Karpas-422 (cell line): Measurements from ENCODE around the gene VSNL1. TPM values are rescaled to one million over a fixed set of nuclear protein-coding genes. Genes with fewer than 3 reads are reported as not detected.
A peak's percentile ranks its signal among the peaks of the same experiment; 100 is the strongest.

Experiments used
- DNase-seq: peaks from one replicate; pipeline ENCODE4 v3.0.0-alpha.2; 2015
- H2AFZ ChIP-seq: fragments of 200-600 bp; sonication (generic); 2 replicates; pipeline ENCODE4 v1.6.1; 2014; ENCODE audit warnings: antibody characterized with exemption, low read length, mixed read lengths
- H3K27ac ChIP-seq: fragments of 200-600 bp; sonication (generic); 2 replicates; pipeline ENCODE4 v1.5.1; 2014; ENCODE audit warnings: mild to moderate bottlenecking, low read length, moderate library complexity
- H3K27me3 ChIP-seq: fragments of 200-600 bp; sonication (generic); 2 replicates; pipeline ENCODE4 v1.6.1; 2014; ENCODE audit warnings: low read length, mixed read lengths
- H3K36me3 ChIP-seq: fragments of 200-600 bp; sonication (generic); 2 replicates; pipeline ENCODE4 v1.6.1; 2014; ENCODE audit warnings: low read length, mixed read lengths; ENCODE audit not compliant: insufficient read depth
- H3K4me1 ChIP-seq: fragments of 200-600 bp; sonication (generic); 2 replicates; pipeline ENCODE4 v1.6.1; 2014; ENCODE audit warnings: mild to moderate bottlenecking, low read length, mixed read lengths
- H3K4me2 ChIP-seq: fragments of 200-600 bp; sonication (generic); 2 replicates; pipeline ENCODE4 v1.6.1; 2014; ENCODE audit warnings: low read length, low read depth, mild to moderate bottlenecking; ENCODE audit not compliant: poor library complexity, severe bottlenecking
- H3K4me3 ChIP-seq: fragments of 200-600 bp; sonication (generic); 2 replicates; pipeline ENCODE4 v1.5.1; 2014; ENCODE audit warnings: mild to moderate bottlenecking, antibody characterized with exemption, low read length, mixed read lengths
- H3K79me2 ChIP-seq: fragments of 200-600 bp; sonication (generic); 2 replicates; pipeline ENCODE4 v1.6.1; 2014; ENCODE audit warnings: mild to moderate bottlenecking, low read length, mixed read lengths
- H3K9ac ChIP-seq: fragments of 200-600 bp; sonication (generic); 2 replicates; pipeline ENCODE4 v1.6.0; 2014; ENCODE audit warnings: low read length
- H3K9me2 ChIP-seq: fragments of 200-600 bp; sonication (generic), shearing (Covaris generic); replicated peaks from 2 replicates; pipeline ENCODE4 v1.6.0; 2014; ENCODE audit warnings: mild to moderate bottlenecking, low read length, moderate library complexity; ENCODE audit not compliant: insufficient read depth
- H3K9me3 ChIP-seq: fragments of 300-700, 200-600 bp; sonication (generic); 2 replicates; pipeline ENCODE4 v1.6.1; 2014; ENCODE audit warnings: low read length, mixed read lengths
- H4K20me1 ChIP-seq: fragments of 200-600 bp; sonication (generic); 2 replicates; pipeline ENCODE4 v1.6.1; 2014; ENCODE audit warnings: mild to moderate bottlenecking, antibody characterized with exemption, low read length, low read depth; ENCODE audit not compliant: insufficient read depth
- total RNA-seq: library from RNA; depleted of rRNA; stranded (reverse); fragments of >200 nt; shearing (Covaris generic); gene quantifications from 2 replicates; pipeline ENCODE4 v1.2.3, GENCODE V29; 2014; ENCODE audit warnings: low replicate concordance

VSNL1 gene
- total RNA-seq, 1 experiment from 2014 or later = not detected

DNA sequence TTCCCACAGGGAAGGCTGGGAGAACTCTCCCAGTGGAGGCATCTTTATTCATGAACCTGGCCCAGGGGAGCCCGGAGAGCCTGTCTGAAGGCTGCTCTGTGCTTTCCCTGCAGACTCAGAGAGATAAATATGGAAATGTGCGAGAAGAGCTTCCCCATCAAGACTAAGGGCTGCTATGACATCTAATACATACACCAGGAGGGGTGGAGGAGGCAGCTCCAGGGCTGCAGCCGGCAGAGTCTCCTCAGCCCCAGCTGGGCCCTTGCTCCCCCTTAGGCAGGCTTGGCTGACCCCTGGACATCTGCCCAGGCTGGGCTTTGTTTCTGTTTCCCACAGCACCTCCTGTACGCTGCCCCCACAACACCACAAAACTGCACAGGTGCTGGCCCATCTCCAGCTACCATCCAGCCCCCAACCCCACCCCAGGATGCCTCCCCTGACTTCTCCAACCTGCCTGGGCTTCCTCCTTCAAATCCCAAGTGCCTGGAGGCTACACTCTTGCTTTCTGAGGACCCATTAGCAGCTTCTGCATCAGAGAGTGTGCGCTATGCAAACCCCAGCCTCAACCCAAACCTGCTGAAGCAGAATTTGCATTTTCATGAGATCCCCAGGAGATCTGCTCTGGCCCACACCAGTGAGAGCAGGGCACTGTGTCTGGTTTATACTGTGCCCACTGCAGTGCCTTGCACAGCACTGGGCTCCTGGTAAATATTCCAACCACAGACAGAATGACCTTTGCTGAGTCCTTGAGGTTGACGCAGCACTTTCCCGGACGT lies 96.8 kb downstream of the VSNL1 start:
- Histone ChIP-seq H3K79me2 (no peaks in the 10 kb centered on the region), H3K4me1 (peaks cover 68% of the 10 kb centered on the region), H3K4me2 (peak overlapping the region; percentile 95), H3K4me3 (peak overlapping the region; percentile 68), H4K20me1 (no peaks in the 10 kb centered on the region), H2AFZ (no peak overlapping the region), H3K9me3 (no peaks in the 10 kb centered on the region), H3K27me3 (no peaks in the 10 kb centered on the region), H3K27ac (peak overlapping the region; percentile 97), H3K36me3 (no peaks in the 10 kb centered on the region), H3K9me2 (no peaks in the 10 kb centered on the region), H3K9ac (peak overlapping the region; percentile 81)
- peak; percentile 96 for DNase-seq

- Histone ChIP-seq H3K27ac (peak overlapping the region; percentile 97), H3K4me1 (peaks cover 71% of the 10 kb centered on the region), H3K36me3 (no peaks in the 10 kb centered on the region), H3K4me3 (peak overlapping the region; percentile 68; the same call in 1 of the 2 replicates), H3K27me3 (no peaks in the 10 kb centered on the region), H3K79me2 (no peaks in the 10 kb centered on the region), H3K9me3 (no peaks in the 10 kb centered on the region), H3K9me2 (no peaks in the 10 kb centered on the region), H2AFZ (no peak overlapping the region), H3K4me2 (peak overlapping the region; percentile 95), H4K20me1 (no peaks in the 10 kb centered on the region), H3K9ac (peak overlapping the region; percentile 81; the same call in 1 of the 2 replicates)
- no peak for DNase-seq
Observed at GRCh38 chr2:17638196-17638743, 97.8 kb downstream of the VSNL1 start.

DNA sequence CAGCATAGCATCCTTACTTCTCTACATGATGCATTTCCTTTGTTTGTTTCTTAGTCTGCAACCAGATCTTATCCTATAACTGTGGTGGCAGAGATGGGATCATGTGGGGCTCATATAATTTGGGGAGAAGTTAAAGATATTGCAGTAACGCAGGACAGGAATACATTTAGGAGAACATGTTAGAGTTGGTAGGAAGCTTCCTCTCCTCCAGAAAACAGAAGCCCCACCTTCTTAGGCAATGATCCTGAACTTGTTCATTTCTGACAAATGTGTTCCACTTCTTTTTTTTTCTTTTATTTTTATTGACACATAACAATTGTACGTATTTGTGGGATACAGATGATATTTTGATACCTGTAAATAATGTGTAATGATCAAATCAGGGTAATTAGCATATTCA lies 99.9 kb downstream of the VSNL1 start:
- no peak overlapping the region for H3K4me2 ChIP-seq
- H4K20me1 ChIP-seq = no peaks in the 10 kb centered on the region
- H3K36me3 ChIP-seq = no peaks in the 10 kb centered on the region
- H3K4me1 ChIP-seq = peaks cover 71% of the 10 kb centered on the region
- no peaks in the 10 kb centered on the region for H3K9me3 ChIP-seq
- H3K9me2 ChIP-seq = no peaks in the 10 kb centered on the region
- no peak overlapping the region for H2AFZ ChIP-seq
- no peak overlapping the region for H3K4me3 ChIP-seq
- H3K9ac ChIP-seq = no peak overlapping the region
- H3K27ac ChIP-seq = no peak overlapping the region
- H3K27me3 ChIP-seq = no peaks in the 10 kb centered on the region
- DNase-seq = no peak
- H3K79me2 ChIP-seq = no peaks in the 10 kb centered on the region

GRCh38 chr2:17643031-17643615 lies 102.6 kb downstream of the VSNL1 start:
- Histone ChIP-seq H3K4me1 (peaks cover 66% of the 10 kb centered on the region), H3K36me3 (no peaks in the 10 kb centered on the region), H3K9me3 (no peaks in the 10 kb centered on the region), H3K9me2 (no peaks in the 10 kb centered on the region), H3K79me2 (no peaks in the 10 kb centered on the region), H4K20me1 (no peaks in the 10 kb centered on the region), H2AFZ (peak overlapping the region; percentile 31; the same call in 1 of the 2 replicates), H3K27ac (no peak overlapping the region), H3K27me3 (no peaks in the 10 kb centered on the region), H3K4me3 (no peak overlapping the region), H3K9ac (no peak overlapping the region), H3K4me2 (no peak overlapping the region)
- DNase-seq = no peak

DNA sequence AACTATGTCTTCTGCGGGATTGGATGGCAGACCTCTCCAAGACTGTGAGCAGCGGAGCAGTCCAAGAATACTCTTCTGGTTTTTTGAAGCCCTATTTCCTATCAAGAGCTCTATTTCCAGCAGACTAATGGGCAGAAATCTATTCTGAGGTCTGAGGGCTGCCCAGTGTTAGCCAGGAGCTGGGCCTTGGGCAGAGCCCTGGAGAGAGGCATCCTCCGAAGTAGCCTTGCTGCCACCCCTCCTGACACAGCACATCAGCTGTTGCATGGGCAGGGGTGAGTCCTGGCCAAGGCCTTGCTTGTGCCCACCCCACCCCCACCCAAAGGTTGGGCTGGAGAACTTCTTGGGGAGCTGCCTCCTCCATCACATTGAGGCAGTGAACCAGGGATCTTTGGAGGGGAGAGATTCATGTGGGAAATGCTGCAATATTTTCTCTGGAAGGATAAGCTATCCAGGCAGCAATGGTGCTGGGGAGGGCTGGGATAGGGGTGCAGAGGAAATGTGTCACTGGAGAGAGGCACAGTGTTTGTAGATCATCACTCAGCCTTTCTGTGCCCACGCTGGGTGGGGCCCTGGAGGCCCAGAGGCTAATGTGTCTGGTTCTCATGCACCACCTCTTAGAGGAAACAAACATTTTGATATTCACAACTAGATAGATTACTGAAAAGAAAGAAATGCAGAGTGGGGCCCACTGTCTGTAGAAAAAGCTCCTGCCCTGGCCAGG lies 104.7 kb downstream of the VSNL1 start:
- H3K27ac ChIP-seq = peak overlapping the region; percentile 75
- no peaks in the 10 kb centered on the region for H3K9me3 ChIP-seq

DNA sequence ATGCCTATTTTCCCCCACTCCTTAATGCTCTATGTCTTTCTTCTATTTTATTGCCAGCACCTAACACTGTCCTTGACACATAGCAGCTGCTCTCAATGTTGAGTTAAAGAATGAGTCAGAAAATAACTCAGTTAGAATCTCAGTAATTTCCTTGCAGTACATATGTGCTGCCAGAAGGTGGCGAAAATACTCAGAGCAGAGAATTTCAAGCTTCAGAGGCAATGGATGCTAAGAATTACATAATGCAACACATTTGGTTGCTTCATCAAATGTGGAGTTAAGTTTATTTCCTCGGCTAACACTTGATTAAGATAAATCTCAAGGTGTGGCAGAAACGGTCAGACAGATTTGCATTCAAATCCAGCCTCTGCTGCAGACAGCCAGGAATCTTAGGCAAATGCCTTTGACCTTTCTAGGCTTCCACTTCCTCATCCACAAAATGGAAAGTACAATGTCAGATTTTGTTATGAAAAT lies 105.6 kb downstream of the VSNL1 start:
- Histone ChIP-seq H3K9me2 (no peaks in the 10 kb centered on the region), H3K4me1 (peaks cover 58% of the 10 kb centered on the region), H3K9ac (peak overlapping the region; percentile 51), H3K27me3 (no peaks in the 10 kb centered on the region), H4K20me1 (no peaks in the 10 kb centered on the region), H2AFZ (peak overlapping the region; percentile 52; the same call in 1 of the 2 replicates), H3K36me3 (no peaks in the 10 kb centered on the region), H3K4me2 (peak overlapping the region; percentile 62), H3K9me3 (no peaks in the 10 kb centered on the region), H3K79me2 (no peaks in the 10 kb centered on the region), H3K27ac (peak overlapping the region; percentile 75), H3K4me3 (no peak overlapping the region)
- peak; percentile 91 for DNase-seq

More for the DNA sequence above, 104.7 kb downstream of the VSNL1 start:
- DNase-seq = no peak
- no peaks in the 10 kb centered on the region for H3K36me3 ChIP-seq
- peak overlapping the region; percentile 62 for H3K4me2 ChIP-seq
- peak overlapping the region; percentile 51 for H3K9ac ChIP-seq
- H3K79me2 ChIP-seq = no peaks in the 10 kb centered on the region
- H3K4me3 ChIP-seq = 0 out of 2 replicates have a peak overlapping the region, but pooled peaks have one; percentile 4
- H2AFZ ChIP-seq = peak overlapping the region; percentile 37; the same call in 1 of the 2 replicates
- peaks cover 58% of the 10 kb centered on the region for H3K4me1 ChIP-seq
- no peaks in the 10 kb centered on the region for H3K9me2 ChIP-seq
- no peaks in the 10 kb centered on the region for H4K20me1 ChIP-seq
- H3K27me3 ChIP-seq = no peaks in the 10 kb centered on the region

DNA sequence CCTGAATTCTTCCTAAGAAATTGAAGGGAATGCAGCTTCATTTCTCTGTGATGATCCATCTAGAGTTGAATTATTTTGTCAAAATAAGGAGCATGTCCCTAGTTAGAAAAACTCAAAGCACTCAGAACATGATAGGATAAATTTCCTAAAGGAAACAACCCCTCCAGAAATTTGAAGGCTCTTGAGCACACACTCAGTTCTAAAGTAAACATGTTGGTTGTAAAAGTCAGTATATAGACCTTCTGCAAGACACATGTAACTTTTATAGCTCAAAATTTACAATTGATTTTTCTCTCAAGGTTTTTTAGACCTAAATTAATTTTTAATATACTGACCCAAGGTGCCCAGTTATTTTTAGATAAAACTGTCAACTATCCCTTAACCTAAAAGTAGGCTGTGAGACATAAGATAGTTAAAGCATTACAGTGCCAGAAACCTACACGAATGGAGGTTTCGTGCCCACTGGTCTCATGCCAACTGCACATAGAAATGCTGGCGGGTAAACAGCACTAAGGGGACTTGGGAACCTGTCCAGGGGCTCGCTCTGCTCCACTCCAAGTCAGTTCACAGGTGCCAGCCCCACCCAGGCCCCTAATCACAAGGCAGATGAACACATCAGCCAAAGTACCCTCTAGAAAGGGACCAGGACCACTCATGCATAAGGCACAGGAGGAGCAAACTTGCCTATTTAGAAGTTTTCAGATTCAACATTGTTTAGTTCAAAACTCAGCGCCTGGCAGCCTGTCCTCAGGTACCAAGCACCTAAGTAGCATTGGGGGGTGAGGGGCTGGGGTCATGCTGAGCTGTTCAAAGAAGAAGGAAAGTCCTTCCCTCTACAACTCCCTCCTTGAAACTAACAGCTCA lies 106.6 kb downstream of the VSNL1 start:
- H3K9me3 ChIP-seq = no peaks in the 10 kb centered on the region
- no peak overlapping the region for H3K4me3 ChIP-seq
- H3K36me3 ChIP-seq = no peaks in the 10 kb centered on the region
- peak overlapping the region; percentile 75 for H3K27ac ChIP-seq
- peak overlapping the region; percentile 52; the same call in 1 of the 2 replicates for H2AFZ ChIP-seq
- H3K27me3 ChIP-seq = no peaks in the 10 kb centered on the region
- peaks cover 58% of the 10 kb centered on the region for H3K4me1 ChIP-seq
- H3K9ac ChIP-seq = no peak overlapping the region
- H3K79me2 ChIP-seq = no peaks in the 10 kb centered on the region
- no peaks in the 10 kb centered on the region for H4K20me1 ChIP-seq
- H3K9me2 ChIP-seq = no peaks in the 10 kb centered on the region
- no peak for DNase-seq
- peak overlapping the region; percentile 62 for H3K4me2 ChIP-seq
